Brain pericyte (primary cell): ENCODE results near the gene TRIM10.
"Not testable (repeated sequence)": the region's sequence is repeated elsewhere in the genome, so short reads cannot be mapped to it uniquely, and the experiment has no call there.

Source experiments
- DNase-seq: peaks from one replicate; pipeline ENCODE4 v3.0.0-alpha.2; 2012; ENCODE audit warnings: low read depth, low spot score

The TRIM10 gene

DNA sequence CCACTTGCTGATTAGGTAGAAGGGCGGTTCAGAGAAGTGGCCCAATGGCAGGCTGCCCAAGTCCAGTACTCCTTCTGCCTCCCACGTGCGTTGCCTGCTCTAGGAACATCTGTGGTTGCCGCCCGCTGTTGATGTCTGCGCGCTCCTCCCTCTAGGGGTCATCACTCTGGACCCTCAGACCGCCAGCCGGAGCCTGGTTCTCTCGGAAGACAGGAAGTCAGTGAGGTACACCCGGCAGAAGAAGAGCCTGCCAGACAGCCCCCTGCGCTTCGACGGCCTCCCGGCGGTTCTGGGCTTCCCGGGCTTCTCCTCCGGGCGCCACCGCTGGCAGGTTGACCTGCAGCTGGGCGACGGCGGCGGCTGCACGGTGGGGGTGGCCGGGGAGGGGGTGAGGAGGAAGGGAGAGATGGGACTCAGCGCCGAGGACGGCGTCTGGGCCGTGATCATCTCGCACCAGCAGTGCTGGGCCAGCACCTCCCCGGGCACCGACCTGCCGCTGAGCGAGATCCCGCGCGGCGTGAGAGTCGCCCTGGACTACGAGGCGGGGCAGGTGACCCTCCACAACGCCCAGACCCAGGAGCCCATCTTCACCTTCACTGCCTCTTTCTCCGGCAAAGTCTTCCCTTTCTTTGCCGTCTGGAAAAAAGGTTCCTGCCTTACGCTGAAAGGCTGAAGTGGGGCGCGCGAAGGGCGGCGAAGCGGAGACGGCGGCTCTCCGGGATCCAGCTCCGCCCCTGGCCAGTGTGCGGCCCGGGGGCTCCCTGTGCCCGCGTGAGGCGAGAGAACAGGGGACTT lies 10.9 kb upstream of the TRIM10 start:
- peak; percentile 15 for DNase-seq

GRCh38 chr6:30169658-30170614 lies 8.9 kb upstream of the TRIM10 start:
- no peak for DNase-seq

DNA sequence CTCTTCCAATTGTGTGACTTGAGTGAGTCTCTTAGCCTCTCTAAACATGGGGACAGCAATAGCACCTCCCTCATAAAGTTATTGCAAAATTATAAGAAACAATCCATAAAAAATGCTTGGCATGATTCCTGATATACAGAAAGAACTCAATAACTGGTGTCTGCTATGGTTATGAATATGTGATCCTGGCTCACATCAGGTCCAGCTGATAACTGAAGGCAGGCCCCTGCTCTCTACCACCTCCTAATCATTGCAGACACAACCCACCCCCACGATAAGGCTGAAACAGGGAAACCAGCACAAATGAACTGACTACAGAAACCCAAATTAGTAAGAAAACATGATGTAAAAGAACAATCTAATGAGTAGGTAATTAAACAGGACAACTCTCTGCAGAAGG lies 7.7 kb upstream of the TRIM10 start:
- DNase-seq: no peak

DNA sequence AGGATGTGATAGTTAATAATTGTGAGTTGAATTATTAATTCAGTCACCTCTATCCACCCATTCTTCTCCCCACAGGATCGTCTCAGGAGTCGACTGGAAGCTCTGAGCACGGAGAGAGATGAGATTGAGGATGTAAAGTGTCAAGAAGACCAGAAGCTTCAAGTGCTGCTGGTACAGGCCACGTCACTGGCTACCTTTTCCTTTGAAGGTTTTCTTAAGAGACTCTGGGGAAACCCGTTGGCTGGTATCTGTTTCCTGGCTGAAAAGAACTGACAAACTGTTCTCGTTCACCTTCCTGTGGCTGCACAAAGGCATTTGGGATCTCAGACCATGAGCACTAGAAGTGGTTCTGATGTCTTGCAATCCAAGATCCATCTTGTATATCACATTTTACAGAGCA lies 6.1 kb upstream of the TRIM10 start:
- DNase-seq: no peak

DNA sequence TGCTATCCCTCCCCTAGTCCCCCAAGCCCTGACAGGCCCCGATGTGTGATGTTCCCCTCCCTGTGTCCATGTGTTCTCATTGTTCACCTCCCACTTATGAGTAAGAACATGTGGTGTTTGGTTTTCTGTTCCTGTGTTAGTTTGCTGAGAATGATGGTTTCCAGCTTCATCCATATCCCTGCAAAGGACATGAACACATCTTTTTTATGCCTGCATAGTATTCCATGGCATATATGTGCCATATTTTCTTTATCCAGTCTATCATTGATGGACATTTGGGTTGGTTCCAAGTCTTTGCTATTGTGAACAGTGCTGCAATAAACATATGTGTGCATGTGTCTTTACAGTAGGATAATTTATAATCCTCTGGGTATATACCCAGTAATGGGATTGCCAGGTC lies 4.2 kb upstream of the TRIM10 start:
- DNase-seq: not testable (repeated sequence)

DNA sequence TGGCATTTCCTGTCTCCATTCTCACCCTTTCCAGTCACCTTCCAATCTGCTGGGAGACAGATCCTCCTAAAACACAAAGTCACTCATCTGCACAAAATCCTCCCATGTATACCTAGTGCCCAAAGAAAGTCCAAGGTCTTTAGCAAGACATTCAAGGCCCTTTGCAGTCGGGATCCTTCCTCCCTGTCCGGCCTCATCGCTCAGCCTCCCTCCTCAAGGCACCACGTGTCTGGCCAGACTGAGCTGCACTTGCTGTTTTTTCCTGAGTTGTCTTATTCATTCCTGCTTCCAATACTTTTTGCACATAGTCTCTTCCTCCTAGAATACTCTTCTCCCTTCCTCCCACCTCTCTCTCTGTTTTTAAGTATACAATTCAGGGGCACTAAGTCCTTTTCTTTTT lies 3.7 kb upstream of the TRIM10 start:
- DNase-seq: no peak

DNA sequence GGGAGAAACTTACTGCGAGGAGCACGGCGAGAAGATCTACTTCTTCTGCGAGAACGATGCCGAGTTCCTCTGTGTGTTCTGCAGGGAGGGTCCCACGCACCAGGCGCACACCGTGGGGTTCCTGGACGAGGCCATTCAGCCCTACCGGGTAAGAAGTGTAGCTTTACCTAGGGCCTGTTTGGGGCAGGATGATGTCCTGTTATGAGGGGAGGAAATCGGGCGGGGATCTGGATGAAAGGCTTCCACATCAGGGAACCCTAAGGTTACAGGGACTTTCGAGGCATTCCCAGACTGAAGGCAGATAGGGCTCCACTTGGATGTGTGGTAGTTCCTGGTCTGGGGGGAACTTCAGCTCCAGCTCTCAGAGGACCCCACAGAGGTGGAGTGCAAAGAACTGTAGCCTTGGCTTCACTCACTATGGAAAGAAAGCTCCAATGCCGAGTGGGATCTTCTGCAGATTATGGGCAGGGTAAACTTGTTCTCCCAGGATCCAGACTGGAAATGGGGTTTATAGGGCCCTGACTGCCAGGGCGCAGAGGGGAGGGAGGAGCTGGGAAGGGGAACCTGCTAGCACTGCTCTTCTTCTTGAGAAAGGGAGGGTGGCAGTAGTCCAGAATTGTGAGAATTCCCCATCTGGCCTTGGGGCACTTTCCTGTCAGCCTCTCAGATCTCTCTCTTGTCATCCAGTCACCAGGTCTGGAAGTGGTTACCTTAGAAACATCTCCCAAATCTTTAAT lies 3.1 kb upstream of the TRIM10 start:
- DNase-seq: no peak

DNA sequence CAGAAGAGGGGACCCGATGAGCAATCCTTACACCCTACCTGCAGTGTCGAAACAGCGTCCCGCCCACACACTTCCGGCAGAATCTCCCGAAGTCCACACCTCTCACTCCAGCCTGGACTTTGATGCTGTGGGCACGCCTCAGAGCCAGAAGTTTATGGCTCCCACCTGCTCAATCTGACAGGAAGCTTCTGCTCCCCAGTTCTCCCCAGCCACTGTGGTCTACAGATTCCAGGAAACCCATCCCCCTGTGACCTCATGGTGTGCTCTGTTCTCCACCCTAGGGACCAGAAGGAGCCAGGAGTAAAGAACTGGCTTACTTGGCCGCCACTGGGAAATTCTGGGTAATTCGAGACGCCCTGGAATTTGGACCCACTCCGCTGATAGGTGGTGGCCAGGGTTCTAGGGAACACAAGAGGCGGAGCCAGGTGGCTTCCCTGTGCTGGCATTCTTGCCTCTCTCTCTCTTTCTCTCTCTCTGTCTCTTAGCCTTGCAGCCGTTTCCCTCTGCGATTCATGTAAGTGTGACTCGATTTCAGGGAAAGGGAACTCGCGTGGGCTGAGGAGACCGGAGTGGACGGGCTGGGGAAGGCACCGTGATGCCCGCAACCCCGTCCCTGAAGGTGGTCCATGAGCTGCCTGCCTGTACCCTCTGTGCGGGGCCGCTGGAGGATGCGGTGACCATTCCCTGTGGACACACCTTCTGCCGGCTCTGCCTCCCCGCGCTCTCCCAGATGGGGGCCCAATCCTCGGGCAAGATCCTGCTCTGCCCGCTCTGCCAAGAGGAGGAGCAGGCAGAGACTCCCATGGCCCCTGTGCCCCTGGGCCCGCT lies 2.3 kb upstream of the TRIM10 start, which contains the start of gene TRIM15:
Gene TRIM15 (plus strand): TSS at position 457 of the 828 bp plus-strand sequence. CDS start 139 bp downstream, at position 596.
- DNase-seq: no peak

- no peak for DNase-seq
Measured at GRCh38 chr6:30162265-30163089, 1.5 kb upstream of the TRIM10 start.

DNA sequence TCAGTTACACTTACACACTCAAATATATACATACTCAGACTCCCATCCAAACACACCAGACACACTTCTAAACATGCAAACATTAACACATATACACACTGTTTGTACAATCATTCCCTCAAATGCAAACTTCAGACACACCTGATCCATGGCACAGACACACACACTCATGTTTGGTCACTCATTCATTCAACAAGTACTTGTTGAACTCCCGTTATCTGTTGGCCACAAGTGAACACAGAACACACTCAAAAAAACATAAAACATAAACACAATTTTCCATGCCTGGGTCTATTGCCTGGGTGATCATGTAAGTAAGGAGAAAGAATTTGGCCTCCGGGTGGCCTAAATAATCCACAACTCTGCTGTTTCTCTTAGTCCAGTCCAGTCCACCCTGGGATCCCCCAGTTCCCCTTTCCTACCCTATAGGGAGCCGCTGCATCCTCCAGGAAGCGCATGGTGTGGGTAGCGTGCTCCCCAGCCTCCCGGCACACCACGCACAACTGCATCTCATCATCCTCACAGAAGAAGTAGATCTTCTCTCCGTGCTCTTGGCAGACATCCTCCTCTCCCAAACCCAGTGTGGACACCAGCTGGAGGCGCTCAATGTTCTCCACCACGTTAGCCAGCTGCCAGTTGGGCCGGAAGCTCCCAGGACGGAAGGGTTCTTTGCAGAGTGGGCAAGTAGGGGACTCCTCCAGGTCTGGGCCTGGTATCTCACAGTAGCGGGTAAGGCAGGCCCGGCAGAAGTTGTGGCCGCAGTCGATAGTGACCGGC lies 815 bp downstream of the TRIM10 start:
- no peak for DNase-seq

GRCh38 chr6:30158475-30159040 lies 2.5 kb downstream of the TRIM10 start:
- no peak for DNase-seq

DNA sequence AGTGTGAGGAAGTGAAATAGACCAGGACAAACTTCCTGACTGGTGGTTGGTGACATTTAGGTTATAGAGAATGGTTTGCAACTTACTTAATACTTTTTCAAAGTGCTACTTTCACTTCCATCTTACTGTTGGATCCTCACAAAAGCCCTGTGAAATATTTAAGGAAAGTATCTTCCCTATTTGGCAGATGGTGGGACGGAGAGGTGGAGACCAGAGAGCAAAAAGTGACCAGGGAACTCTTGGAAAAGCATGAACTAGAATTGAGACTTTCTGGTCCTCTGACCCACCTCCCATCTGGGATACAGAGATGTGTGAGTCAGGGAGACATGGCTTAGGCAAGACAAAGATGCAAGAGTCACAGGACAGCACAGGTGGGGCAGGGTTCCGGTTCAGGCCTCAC lies 3.0 kb downstream of the TRIM10 start:
- DNase-seq: no peak

DNA sequence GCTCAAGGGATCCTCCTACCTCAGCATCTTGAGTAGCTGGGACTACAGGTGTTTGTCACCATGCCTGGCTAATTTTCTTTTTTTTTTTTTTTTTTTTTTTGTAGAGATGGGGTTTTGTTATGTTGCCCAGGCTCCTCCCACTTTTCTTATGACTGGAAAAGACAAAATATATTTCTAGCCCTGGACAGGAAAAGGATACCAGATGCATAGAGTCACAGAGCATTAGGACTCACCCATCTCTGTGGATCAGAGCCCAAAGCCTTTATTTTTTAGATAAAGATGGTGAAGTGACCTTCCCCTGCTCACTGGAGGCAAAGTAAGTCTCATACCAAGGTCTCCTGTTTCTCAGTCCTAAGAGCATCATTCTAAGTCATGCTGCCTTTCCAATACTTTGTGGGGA lies 3.4 kb downstream of the TRIM10 start:
- no peak for DNase-seq

GRCh38 chr6:30156774-30157173 lies 4.2 kb downstream of the TRIM10 start:
- no peak for DNase-seq

- DNase-seq: no peak
Measured at GRCh38 chr6:30156262-30156599, 4.8 kb downstream of the TRIM10 start.

GRCh38 chr6:30155520-30156261 lies 5.3 kb downstream of the TRIM10 start:
- DNase-seq: no peak

- DNase-seq: no peak
Measured at GRCh38 chr6:30154709-30155519, 6.1 kb downstream of the TRIM10 start.

DNA sequence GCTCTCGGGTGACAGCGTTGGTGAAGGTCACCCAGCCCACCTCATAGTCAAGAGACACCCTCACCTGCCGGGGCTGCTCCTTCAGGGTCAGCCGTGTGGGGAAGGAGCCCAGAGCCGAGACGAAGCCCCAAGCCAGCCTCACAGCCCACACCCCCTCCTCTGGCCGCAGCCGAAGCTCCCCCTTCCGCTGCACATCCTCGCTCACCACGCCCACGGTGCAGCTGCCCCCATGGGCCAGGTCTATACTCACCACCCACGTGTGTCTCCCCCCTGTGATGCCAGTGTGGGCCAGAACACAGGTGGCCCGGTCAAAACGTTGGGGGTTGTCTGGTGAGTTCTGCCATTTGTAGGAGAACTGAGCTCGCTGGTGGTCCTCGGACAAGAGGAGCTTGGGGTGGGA lies 7.0 kb downstream of the TRIM10 start:
- DNase-seq: no peak
